Measurements from ENCODE around the gene TAPBP. TPM values are rescaled to one million over a fixed set of nuclear protein-coding genes. Genes with fewer than 3 reads are reported as not detected.

TAPBP gene
- total and polyA plus RNA-seq, 7 donors: 7.8 to 114 (median 45.7) TPM

DNA sequence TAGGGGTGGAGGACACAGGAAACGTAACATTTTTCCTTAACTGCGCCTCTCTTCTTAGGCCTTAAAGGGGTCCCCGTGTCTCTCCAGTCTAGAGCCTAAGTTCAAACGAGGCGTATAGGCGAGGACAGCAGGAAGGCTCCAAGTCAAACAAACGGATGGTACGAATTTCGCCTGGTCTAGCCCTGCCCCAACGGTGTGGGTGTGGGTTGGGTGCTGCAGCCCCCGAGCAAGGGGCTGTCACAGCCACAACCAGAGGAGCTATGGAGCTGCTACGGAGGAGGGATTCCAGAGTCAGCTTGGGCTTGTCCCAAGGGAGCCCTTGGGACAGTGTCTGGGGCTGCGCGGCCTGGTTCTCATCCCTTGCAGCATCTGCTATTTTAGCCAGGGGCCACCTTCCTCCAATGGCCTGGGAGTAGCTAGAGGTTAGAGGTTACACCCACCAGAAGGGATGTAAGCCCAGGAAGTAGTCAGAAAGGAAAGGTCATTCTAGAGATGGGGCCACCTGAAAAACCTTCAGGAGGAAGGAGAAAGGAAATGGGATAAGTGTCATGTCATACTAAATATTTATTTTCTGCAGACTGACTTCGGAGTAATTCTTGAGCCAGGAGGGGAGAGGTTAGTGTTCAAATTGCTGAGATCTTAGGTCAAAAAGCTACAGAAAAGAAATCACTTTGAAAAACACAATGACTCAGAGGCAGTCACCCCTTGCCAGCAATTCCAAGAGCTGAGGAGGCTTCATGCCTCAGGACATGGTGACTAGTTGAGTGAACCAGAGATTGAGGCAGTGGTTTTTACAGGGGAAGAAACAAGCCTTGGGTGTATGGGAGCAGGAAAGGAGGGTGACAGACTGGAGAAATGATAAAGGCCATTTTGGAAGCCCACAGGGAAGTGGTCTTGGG is 63.9 kb downstream of the TAPBP start:
- intact Hi-C loops (cut with DNase I): loop anchor here (2.0 to 5.0 kb wide), 4 partner anchors 41 to 358 kb away; partner anchors contain the start of genes RING1, RXRB and SLC39A7
- TF ChIP-seq POLR2AphosphoS5 (IDR thresholded peaks at IDR 0.05) (no peak), EP300 (IDR thresholded peaks at IDR 0.05) (no peak), POLR2A (IDR thresholded peaks at IDR 0.05) (no peak)
- TF ChIP-seq, protein P1, sequence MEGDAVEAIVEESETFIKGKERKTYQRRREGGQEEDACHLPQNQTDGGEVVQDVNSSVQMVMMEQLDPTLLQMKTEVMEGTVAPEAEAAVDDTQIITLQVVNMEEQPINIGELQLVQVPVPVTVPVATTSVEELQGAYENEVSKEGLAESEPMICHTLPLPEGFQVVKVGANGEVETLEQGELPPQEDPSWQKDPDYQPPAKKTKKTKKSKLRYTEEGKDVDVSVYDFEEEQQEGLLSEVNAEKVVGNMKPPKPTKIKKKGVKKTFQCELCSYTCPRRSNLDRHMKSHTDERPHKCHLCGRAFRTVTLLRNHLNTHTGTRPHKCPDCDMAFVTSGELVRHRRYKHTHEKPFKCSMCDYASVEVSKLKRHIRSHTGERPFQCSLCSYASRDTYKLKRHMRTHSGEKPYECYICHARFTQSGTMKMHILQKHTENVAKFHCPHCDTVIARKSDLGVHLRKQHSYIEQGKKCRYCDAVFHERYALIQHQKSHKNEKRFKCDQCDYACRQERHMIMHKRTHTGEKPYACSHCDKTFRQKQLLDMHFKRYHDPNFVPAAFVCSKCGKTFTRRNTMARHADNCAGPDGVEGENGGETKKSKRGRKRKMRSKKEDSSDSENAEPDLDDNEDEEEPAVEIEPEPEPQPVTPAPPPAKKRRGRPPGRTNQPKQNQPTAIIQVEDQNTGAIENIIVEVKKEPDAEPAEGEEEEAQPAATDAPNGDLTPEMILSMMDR (IDR thresholded peaks at IDR 0.05): no peak
- Histone ChIP-seq H3K27me3 (no peaks in the 10 kb centered on the region), H3K9me3 (no peaks in the 10 kb centered on the region), H3K36me3 (peaks cover 0 to 22% (median 4%) of the 10 kb centered on the region in 4 donors), H3K27ac (peak overlapping the region; percentile 89 to 94 (median 94)), H3K4me1 (peaks cover 0 to 27% (median 24%) of the 10 kb centered on the region in 4 donors), H3K4me3 (peak overlapping the region; percentile 37 to 64 (median 54))
- DNase-seq: peak; percentile 68
- 20% methylated on average over 15 of the region's 15 CpGs for WGBS, 2 donors

Other genes with a start within 250 kb of the TAPBP start
- 10 to 100 TPM; 29.9 to 64.3 (median 46.2) TPM for gene HLA-DPA1, start 240.4 kb downstream of the TAPBP start, total RNA-seq
- gene HLA-DPA1, start 240.4 kb downstream of the TAPBP start, polyA plus RNA-seq: 100 to 1,000 TPM in 2 of 3 donors, 10 to 100 TPM in 1; 49.2 to 210 (median 197) TPM
- 10 to 100 TPM; 39.2 to 62.4 (median 42.0) TPM for gene HLA-DPB1, start 238.1 kb downstream of the TAPBP start, total RNA-seq
- 100 to 1,000 TPM in 2 of 3 donors, 10 to 100 TPM in 1; 90.7 to 359 (median 180) TPM for gene HLA-DPB1, start 238.1 kb downstream of the TAPBP start, polyA plus RNA-seq
- gene COL11A2, start 121.6 kb downstream of the TAPBP start, total RNA-seq: 1 to 10 TPM in 1 of 4 donors, under 1 TPM in 2, not detected in 1; 0.16 to 1.4 (median 0.41) TPM
- gene COL11A2, start 121.6 kb downstream of the TAPBP start, polyA plus RNA-seq: under 1 TPM in 1 of 3 donors, not detected in 2; 0.60 TPM
- 10 to 100 TPM; 27.8 to 32.4 (median 30.4) TPM for gene RXRB, start 113.4 kb downstream of the TAPBP start, total RNA-seq
- gene RXRB, start 113.4 kb downstream of the TAPBP start, polyA plus RNA-seq: 10 to 100 TPM; 15.6 to 33.2 (median 16.2) TPM
- gene SLC39A7, start 113.2 kb downstream of the TAPBP start, total RNA-seq: 10 to 100 TPM; 48.7 to 52.1 (median 49.8) TPM
- 100 to 1,000 TPM in 1 of 3 donors, 10 to 100 TPM in 2; 31.2 to 189 (median 31.2) TPM for gene SLC39A7, start 113.2 kb downstream of the TAPBP start, polyA plus RNA-seq
- 10 to 100 TPM in 3 of 4 donors, not detected in 1; 17.3 to 19.0 (median 18.9) TPM for gene HSD17B8, start 109.4 kb downstream of the TAPBP start, total RNA-seq
- gene HSD17B8, start 109.4 kb downstream of the TAPBP start, polyA plus RNA-seq: 10 to 100 TPM; 18.6 to 27.3 (median 21.3) TPM
- gene RING1, start 105.6 kb downstream of the TAPBP start, total RNA-seq: 10 to 100 TPM; 13.2 to 18.1 (median 17.1) TPM
- gene RING1, start 105.6 kb downstream of the TAPBP start, polyA plus RNA-seq: 10 to 100 TPM; 27.7 to 36.0 (median 32.7) TPM
- 10 to 100 TPM; 26.2 to 44.6 (median 33.5) TPM for gene VPS52, start 42.2 kb downstream of the TAPBP start, total RNA-seq
- 10 to 100 TPM; 23.4 to 51.2 (median 26.4) TPM for gene VPS52, start 42.2 kb downstream of the TAPBP start, polyA plus RNA-seq
- gene RPS18, start 42.0 kb downstream of the TAPBP start, total RNA-seq: 1,000 to 10,000 TPM; 2,427 to 4,810 (median 4,005) TPM
- 1,000 to 10,000 TPM; 3,648 to 7,566 (median 5,490) TPM for gene RPS18, start 42.0 kb downstream of the TAPBP start, polyA plus RNA-seq
- 10 to 100 TPM in 3 of 4 donors, 1 to 10 TPM in 1; 7.2 to 22.2 (median 13.3) TPM for gene B3GALT4, start 37.0 kb downstream of the TAPBP start, total RNA-seq
- gene B3GALT4, start 37.0 kb downstream of the TAPBP start, polyA plus RNA-seq: 10 to 100 TPM; 19.2 to 23.6 (median 21.7) TPM
- 10 to 100 TPM; 28.2 to 41.6 (median 37.4) TPM for gene WDR46, start 24.8 kb downstream of the TAPBP start, total RNA-seq
- 10 to 100 TPM; 15.3 to 51.2 (median 30.0) TPM for gene WDR46, start 24.8 kb downstream of the TAPBP start, polyA plus RNA-seq
- 10 to 100 TPM in 3 of 4 donors, 1 to 10 TPM in 1; 7.5 to 56.1 (median 31.8) TPM for gene PFDN6, start 24.5 kb downstream of the TAPBP start, total RNA-seq
- gene PFDN6, start 24.5 kb downstream of the TAPBP start, polyA plus RNA-seq: 100 to 1,000 TPM; 131 to 173 (median 144) TPM
- 10 to 100 TPM; 33.2 to 48.9 (median 37.9) TPM for gene RGL2, start 15.1 kb downstream of the TAPBP start, total RNA-seq
- 10 to 100 TPM in 2 of 3 donors, 1 to 10 TPM in 1; 5.8 to 40.2 (median 18.0) TPM for gene RGL2, start 15.1 kb downstream of the TAPBP start, polyA plus RNA-seq
- gene ZBTB22, start 3.7 kb upstream of the TAPBP start, total RNA-seq: 10 to 100 TPM in 3 of 4 donors, 1 to 10 TPM in 1; 9.4 to 13.2 (median 12.7) TPM
- 10 to 100 TPM; 11.3 to 19.2 (median 16.1) TPM for gene ZBTB22, start 3.7 kb upstream of the TAPBP start, polyA plus RNA-seq
- 10 to 100 TPM; 37.1 to 52.3 (median 48.3) TPM for gene DAXX, start 8.9 kb upstream of the TAPBP start, total RNA-seq
- gene DAXX, start 8.9 kb upstream of the TAPBP start, polyA plus RNA-seq: 10 to 100 TPM; 24.7 to 49.2 (median 33.0) TPM
- gene KIFC1, start 77.7 kb upstream of the TAPBP start, total RNA-seq: 1 to 10 TPM in 2 of 4 donors, under 1 TPM in 2; 0.49 to 5.5 (median 1.3) TPM
- gene KIFC1, start 77.7 kb upstream of the TAPBP start, polyA plus RNA-seq: 10 to 100 TPM in 1 of 3 donors, 1 to 10 TPM in 2; 1.2 to 23.0 (median 4.6) TPM
- 10 to 100 TPM; 57.1 to 82.3 (median 66.0) TPM for gene PHF1, start 96.9 kb upstream of the TAPBP start, total RNA-seq
- gene PHF1, start 96.9 kb upstream of the TAPBP start, polyA plus RNA-seq: 10 to 100 TPM; 22.4 to 43.2 (median 43.2) TPM
- 100 to 1,000 TPM; 102 to 148 (median 120) TPM for gene CUTA, start 104.0 kb upstream of the TAPBP start, total RNA-seq
- 100 to 1,000 TPM; 110 to 193 (median 153) TPM for gene CUTA, start 104.0 kb upstream of the TAPBP start, polyA plus RNA-seq
- gene SYNGAP1, start 106.0 kb upstream of the TAPBP start, total RNA-seq: 10 to 100 TPM in 1 of 4 donors, 1 to 10 TPM in 3; 6.4 to 24.6 (median 9.9) TPM
- 10 to 100 TPM in 1 of 3 donors, 1 to 10 TPM in 1, under 1 TPM in 1; 0.92 to 17.8 (median 2.4) TPM for gene SYNGAP1, start 106.0 kb upstream of the TAPBP start, polyA plus RNA-seq
- gene ZBTB9, start 140.5 kb upstream of the TAPBP start, total RNA-seq: 1 to 10 TPM; 1.1 to 3.6 (median 1.4) TPM
- gene ZBTB9, start 140.5 kb upstream of the TAPBP start, polyA plus RNA-seq: 1 to 10 TPM in 2 of 3 donors, under 1 TPM in 1; 0.60 to 4.2 (median 1.8) TPM

Data from sigmoid colon (tissue), 7 donors.